Suprapubic skin (tissue), 2 donors: ENCODE data around the gene MAP4K3.

ENCODE experiments used
- EP300 ChIP-seq: sonication (generic); formaldehyde crosslinking; IDR thresholded peaks from one replicate; pipeline ENCODE4 v1.6.1; 2017; ENCODE audit warnings: antibody characterized with exemption
- POLR2A ChIP-seq, 2 donors: fragments of 450-650 bp; IDR thresholded peaks; one replicate each; pipeline ENCODE4 v1.6.1; 2017; ENCODE audit warnings: antibody characterized with exemption in 2 of 2, mild to moderate bottlenecking in 2 of 2, moderate library complexity in 2 of 2

- TF ChIP-seq EP300 (no peak), POLR2A (IDR thresholded peaks at IDR 0.05) (no peak)
These were observed 130.5 kb downstream of the MAP4K3 start for GRCh38 chr2:39306626-39307025.
